CD4-positive, alpha-beta T cell treated with Interleukin-4 for 4 hours (primary cell): ENCODE data around the gene TMEM253.

ENCODE experiments used
- DNase-seq: peaks from one replicate; pipeline ENCODE4 v3.0.0-alpha.2; 2020

TMEM253 gene

DNA sequence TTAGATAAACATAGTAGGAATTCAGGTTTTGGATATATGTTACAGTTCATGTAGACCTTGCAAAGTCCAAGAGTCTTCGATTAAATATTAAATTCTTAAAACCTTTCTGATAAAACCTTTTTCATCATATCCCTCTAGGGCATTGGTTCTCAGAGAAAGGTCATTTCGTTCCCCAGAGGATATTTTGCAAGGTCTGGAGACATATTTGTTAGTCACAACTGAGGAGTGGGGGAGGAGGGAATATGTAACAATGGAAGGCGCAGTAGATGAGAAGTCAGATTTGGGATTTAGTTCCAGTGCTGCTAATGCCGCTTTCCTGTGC is 5.3 kb downstream of the TMEM253 start:
- DNase-seq = no peak

DNA sequence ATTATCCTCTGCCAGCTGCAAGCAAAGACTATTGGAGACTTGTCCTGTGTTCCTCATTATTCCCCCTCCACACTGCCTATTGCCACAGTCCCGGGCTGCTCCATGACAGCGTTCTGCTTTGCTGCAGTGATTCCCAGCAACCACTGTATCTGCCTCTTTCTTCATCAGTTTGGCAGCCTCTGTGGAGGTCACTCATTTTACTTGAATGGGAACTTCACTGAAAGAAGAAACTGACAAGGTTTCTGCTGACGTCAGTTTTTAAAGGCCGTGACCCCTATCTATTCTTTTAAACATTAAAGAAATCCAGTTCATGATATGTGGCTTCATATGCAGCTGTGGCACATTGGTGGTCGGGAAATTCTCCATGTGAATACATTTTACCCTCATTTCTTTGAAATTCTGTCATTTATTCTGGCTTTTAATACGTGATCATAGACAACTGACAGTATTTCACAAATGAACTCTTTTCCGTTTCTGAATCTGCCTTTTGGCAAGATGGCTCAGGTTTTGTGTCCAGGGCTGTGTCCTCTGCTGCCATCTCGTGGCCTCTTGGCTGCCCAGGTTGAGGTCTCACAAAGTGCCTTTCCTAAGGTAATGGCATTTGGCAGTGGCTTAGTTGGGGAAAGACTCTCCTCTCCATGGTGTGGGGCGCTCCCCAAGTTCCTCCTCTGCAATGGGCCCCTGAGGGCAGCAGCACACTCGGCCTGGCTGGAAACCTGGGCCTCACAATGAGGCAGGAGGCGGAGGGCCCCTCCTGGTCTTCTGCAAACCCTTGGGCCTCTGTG is 5.8 kb downstream of the TMEM253 start:
- DNase-seq = peak; percentile 81

DNA sequence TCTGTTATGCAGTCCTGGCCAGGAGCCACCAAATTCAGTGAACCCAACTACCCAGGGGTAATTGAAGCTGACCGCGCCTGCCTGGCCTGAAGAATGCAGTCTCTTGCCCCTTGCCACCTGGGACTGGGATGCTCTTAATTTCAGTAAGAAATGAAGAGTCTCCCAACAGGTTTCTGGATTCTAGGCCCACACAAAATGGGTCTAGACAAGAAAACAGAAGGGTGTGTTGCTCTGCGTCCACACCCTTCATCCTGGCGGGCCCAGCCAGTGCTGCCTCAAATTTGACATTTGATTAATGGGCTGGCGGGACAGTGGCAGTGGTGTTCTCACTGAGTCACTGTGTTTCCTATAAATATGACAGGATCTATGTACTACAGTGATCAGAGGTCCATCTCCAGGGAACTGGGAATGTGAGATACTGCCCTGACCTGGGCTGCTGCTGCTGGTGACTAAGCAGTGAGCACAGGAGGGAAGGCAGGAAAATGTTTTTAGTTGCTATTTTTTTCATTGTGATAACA is 6.5 kb downstream of the TMEM253 start:
- no peak for DNase-seq

DNA sequence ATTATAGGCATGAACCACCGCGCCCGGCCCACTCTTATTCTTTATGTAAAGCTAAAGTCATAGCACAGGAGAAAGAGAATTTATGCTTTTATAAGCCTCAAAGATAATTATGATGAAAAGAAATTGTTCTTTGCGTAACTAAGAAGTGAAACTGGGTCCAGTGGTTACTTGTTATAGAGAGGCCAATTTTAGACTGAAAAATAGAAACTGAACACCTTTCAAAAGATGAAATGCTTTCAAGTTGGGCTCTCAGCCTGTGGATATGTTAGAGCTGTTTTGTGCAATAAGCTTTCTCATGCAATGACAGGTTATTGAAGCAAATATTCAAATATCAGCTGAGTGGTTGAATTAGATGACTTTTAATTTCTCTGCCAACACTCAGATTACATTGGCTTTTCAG is 7.9 kb downstream of the TMEM253 start:
- no peak for DNase-seq

DNA sequence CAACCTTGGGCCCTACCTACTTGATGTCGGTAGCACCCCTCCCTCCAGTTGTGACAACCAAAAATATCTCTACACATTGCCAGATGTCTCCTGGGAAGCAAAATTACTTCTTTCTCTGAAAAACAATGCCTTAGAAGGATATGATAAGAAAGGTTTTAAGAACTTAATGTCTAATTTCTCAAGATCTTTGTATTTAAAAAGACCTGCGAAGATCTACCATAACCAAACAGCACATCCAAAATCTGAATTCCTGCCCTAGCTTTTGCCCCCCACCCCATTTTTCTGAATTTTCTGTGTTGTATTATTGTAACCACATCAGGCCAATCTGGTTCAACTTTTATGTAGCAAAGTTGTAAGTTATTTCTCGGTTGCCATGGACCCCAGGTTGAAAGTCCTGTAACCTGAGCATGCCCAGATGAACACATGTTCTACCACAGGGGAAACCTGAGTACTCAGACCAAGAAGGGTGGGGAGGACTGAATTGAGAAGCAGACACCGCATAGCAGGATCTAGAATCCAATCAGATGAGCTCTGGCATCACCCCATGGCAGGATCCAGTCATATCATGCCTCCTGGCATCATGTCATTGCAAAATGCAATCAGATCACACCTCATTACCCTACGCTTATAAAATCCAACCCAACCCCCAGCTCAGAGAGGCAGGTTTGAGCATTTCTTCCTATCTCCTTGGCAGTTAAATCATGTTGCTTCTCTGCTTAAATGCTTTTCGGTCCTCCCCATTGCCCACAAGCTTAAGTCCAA is 8.7 kb downstream of the TMEM253 start:
- DNase-seq = no peak

DNA sequence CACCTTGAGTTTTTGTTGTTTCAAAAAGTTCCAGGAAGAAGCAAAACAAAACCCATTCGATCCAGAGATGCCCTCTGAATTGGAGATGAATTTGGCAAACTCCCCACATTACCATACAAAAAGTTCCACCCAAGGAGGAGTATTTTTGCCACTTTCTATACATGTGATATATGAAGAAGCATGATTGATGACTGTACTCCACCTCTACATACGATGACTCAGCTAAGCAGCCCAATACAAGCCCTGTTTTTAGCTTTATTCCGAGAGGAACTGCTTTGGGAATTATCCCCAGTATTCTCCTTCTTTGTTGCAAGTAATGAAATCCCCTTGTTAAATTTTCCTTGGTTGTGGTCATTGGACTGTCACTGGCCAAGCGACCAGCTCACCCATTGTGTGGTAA is 11.4 kb downstream of the TMEM253 start:
- no peak for DNase-seq

DNA sequence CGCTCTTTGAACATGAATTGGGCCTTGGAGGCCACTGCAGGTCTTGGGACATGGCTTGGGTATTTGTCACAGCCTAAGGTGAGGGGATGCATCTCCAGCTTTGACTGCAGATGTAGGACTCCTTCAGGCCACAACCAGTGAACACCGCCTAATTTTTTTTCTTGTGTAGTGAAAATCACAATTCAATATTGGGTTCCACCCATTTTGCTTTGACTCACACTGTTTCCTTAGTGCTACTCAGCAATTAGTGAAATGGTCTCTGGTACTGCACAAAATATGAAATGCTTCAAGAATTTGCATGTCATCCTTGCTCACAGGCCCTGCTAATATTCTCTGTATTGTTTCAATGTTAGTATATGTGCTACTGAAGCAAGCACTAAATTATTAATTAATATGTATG is 12.5 kb downstream of the TMEM253 start:
- DNase-seq = no peak

DNA sequence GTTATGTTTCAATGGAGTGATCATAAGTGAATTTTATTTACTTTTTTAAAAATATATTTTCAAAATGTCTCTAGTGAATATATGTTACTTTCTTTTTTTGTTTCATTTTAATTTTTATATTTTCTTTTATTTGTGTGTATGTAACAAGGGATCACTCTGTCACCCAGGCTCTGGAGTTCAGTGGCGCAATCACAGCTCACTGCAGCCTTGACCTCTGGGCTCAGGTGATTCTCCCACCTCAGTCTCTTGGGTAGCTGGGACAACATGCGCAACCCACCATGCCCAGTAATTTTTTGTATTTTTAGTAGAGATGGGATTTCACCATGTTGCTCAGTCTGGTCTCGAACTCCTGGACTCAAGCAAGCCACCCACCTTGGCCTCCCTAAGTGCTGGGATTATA is 18.1 kb downstream of the TMEM253 start:
- no peak for DNase-seq

DNA sequence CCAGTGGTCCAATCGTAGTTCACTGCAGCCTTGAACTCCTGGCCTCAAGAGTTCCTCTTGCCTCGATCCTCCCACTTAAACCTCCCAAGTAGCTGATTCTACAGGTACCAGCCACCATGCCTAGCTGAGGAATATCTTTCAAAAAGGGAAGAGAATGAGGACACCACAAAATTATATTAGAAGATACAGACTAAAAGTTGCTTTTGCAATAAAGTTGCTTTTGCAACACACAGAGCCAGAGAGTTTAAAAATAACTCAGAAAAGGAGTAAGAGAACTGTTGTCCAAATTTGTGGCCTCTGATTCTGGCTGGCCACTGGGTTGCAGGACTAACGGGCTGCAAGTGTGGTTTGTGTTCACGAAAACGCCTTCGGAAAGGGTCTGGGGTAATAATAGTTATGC is 19.8 kb downstream of the TMEM253 start:
- no peak for DNase-seq

DNA sequence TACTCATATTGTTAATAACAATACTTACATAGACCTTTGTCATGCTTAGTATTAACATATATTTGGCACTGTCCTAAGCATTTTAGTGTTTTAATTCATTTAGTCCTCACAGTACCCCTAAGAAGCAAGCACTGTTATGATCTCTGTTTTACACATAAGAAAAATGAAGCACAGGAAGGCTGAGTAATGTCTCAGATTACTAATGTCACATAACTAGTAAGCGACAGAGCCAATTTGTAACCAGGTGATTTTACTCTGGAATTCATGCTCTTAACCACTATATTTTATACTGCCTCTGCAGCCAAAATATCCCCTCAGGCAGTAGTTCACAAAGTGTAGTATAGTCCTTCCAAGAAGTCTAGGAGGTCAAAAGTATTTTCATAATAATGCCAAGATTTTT is 20.3 kb downstream of the TMEM253 start:
- DNase-seq = no peak

DNA sequence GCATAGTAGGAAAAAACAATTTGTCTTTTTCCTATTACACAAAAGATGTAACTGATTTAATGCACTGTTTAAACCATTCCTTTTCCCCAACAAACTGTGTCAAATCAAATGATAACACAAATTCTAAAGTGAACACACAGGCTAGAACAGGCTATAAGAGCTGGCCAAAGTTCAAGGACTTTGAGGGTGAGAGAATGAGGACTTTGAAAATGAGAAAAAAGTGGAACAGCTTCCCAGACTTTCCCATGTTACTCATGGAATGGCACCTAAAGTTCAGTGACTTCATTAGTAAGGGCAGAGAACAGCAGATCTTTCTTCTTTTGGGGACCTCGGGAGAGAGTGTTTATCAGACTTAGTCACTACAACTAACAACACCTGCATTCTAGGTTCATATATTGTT is 22.6 kb downstream of the TMEM253 start:
- no peak for DNase-seq

DNA sequence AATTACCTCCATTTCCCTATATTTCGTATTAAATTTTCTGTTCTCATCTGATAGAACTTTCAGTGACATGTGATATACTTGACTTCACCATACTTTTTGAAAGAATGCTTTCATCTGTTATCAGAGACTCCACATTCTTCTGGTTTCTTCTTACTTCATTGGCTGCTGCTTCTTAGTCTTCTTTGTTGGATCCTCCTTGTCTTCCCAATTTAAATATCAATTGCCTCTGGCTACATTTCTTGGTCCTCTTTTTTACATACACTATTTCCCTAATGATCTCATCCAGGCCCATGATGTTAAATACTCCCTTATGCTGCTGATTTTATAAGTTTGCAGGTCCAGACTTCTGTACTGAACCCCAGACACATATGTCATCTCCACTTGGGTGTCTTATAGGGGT is 33.0 kb downstream of the TMEM253 start:
- DNase-seq = no peak

DNA sequence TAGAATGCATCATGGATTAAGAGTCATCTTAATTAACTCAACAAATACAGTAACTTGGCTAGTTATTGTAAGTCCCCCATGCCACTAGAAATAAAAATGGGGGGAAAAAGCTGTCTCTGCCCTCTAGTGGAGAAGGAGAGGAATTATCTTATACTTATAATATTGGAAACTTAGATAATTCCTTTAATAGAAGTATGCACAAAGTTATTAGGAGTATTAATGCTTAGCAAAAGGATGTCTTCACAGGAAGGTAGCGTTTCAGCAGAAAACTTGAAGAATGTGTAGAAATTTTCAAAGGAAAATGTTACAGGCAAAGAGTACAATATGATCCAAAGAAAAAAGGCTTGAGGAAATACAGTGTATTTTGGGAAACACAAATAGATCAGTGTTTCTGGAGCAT is 35.2 kb downstream of the TMEM253 start:
- DNase-seq = peak; percentile 3

DNA sequence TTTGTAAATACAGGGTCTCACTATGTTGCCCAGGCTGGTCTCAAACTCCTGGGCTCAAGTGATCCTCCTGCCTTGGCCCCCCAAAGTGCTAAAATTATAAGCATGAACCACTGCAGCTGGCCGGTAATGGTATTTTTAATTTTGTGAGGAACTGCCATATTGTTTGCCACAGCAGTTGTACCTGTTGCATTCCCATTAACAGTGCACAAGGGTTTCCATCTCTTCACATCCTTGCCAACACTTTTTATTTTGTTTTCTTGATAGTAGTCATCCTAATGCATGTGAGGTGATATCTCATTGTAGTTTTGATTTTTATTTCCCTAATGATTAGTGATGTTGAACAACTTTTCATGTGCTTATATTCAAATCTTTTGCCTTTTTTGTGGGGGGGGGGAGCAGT is 41.5 kb downstream of the TMEM253 start:
- no peak for DNase-seq

DNA sequence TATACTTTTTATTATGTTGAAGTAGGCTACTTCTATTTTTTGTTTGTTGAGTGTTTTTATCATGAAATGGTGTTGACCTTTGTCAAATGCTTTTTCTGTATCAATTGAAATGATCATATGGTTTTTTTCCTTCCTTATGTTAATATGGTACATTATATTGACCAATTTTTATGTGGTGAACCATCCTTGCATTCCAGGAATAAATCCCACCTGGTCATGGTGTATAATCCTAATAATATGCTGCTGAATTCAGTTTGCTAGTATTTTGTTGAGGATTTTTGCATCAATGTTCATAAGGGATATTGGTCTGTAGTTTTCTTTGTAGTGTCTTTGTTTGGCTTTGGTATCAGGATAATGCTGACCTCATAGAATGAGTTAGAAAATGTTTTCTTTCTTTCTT is 44.6 kb downstream of the TMEM253 start:
- DNase-seq = no peak

DNA sequence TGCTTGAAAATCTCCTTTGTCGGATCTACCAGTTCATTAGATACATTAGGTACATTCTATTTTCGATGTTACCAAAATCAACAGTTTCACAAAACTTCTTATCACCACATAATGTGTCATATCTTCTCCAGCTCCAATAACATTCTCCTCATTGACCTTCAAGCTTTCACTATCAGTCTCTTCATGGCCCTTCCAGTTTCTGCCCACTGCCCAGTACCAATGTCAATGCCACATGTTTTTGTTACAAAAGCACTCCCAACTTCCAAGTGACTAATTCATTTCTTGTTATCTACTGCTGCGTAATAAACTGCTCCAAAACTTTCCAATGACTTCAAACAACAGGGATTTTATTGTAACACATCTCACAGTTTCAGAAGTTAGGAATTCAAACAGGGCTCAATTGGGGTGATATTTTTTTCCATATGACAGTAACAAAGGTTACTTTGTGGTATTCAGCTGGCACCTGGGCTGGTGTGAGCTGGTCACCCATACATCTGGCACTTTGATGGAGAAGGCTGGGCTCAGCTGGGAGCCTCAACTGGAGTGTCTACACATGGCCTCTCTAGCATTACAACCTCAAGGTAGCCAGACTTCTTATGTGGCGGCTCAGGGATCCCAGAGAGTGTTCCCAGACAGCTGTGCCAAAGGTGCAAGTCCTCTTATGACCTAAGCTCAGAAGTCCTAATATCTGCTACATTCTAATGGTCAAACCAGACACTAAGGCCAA is 48.9 kb downstream of the TMEM253 start:
- no peak for DNase-seq
